GM08714 (cell line): ENCODE results near the gene BACE2.

Source experiments
- H3K4me3 ChIP-seq: fragments of 200-500 bp; sonication (Bioruptor generic); 2 replicates; pipeline ENCODE4 v1.5.1; 2014; ENCODE audit warnings: mild to moderate bottlenecking, low read length, inconsistent platforms
- ZNF274 ChIP-seq: IDR thresholded peaks from 2 replicates; pipeline ENCODE4 v1.6.1; 2012; ENCODE audit warnings: mild to moderate bottlenecking, low read depth, low read length

BACE2 gene

DNA sequence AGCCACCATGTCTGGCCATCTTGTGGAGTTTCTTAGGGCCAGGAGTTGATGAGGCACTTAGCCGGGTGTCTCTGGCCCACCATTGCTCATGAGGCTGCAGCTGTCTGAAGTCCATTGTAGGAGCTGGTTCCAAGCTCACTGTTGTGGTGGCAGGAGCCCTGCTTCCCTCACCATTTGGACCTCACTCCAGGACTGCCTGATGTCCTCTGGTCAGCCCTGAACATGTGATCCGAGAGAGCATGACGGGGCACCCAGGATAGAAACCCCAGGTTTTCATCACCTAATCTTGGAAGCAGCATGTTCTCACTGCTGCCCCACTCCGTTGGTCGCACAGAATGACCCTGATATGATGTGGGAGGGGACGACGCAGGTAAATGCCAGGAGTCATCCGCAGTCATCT lies 92.5 kb downstream of the BACE2 start:
- TF ChIP-seq ZNF274, result no peak

DNA sequence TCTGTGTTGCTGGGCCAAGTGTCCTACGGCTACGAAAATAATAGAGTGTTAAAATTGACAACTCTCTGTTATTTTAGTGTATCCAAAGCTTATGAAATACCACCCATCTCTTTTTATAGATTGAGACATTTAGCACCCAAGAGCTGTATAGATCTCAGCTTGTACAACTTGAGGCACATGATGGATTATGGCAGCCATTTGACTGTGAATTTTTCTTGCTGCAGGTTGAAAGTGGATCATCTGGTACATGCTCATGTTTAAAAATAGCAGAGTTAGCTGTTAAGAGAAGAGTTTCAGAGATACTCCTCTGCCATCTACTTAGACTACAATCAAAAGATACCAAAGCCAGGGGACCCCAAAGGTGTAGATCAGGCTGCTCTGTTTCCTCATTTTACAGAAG lies 99.4 kb downstream of the BACE2 start:
- no peak for TF ChIP-seq ZNF274

More for the DNA sequence above, 92.5 kb downstream of the BACE2 start:
- H3K4me3 ChIP-seq, result no peak overlapping the region

DNA sequence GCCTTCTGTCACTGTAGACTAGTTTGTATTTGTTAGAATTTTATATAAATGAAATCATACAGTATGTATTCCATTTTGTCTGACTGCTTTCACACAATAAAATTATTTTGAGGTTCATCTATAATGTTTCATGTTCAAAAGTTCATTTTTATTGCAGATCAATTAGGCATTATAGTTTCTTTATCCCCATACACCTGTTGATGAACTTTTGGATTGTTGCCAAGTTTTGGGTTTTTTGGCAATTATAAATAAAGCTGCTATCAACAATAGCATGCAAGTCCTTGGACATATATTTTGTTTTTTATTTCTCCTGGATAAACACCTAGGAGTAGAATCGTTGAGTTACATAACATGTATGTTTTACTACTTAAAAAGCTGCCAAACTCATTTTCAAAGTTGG lies 101.6 kb downstream of the BACE2 start:
- H3K4me3 ChIP-seq, result no peak overlapping the region
- TF ChIP-seq ZNF274, result no peak

More for the DNA sequence above, 99.4 kb downstream of the BACE2 start:
- no peak overlapping the region for H3K4me3 ChIP-seq

DNA sequence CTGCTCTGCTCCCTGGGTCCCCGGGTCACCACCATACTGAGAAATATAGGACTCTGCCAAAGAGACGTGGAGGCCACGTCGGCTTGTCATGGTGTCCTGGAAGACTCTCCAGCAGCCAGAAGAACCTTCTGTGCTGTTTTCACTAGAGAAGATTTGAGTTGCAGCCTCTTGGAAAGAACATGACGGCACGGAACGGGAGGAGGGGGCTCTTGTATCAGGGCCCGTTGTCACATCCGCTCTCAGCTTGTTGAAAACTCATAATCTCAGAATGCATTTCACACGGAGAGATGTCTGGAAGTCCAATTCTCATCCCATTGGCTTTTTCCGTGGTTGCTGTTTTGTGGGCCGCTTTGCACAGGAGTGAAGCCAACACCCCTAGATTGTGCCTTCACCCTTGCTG lies 109.2 kb downstream of the BACE2 start:
- no peak overlapping the region for H3K4me3 ChIP-seq
- no peak for TF ChIP-seq ZNF274

DNA sequence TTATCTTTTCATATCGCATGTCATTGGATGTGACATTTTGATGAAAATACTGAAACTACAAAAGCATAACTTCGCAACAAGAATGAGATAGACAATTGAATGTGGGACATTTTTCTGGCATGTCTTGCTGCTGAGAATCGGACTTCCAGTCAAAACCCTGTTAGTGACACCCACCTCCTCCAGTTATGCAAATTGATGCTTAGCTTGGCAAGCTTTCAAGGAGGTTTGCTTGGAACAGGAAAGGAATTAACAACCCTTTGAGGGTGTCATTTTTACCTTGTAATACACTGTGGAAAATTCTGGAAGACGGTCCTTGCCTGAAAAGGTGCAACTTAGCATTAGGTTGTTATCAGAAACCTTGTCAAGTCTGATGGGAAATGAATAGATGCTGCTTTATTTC lies 109.9 kb downstream of the BACE2 start:
- TF ChIP-seq ZNF274, result no peak
- H3K4me3 ChIP-seq, result no peak overlapping the region

DNA sequence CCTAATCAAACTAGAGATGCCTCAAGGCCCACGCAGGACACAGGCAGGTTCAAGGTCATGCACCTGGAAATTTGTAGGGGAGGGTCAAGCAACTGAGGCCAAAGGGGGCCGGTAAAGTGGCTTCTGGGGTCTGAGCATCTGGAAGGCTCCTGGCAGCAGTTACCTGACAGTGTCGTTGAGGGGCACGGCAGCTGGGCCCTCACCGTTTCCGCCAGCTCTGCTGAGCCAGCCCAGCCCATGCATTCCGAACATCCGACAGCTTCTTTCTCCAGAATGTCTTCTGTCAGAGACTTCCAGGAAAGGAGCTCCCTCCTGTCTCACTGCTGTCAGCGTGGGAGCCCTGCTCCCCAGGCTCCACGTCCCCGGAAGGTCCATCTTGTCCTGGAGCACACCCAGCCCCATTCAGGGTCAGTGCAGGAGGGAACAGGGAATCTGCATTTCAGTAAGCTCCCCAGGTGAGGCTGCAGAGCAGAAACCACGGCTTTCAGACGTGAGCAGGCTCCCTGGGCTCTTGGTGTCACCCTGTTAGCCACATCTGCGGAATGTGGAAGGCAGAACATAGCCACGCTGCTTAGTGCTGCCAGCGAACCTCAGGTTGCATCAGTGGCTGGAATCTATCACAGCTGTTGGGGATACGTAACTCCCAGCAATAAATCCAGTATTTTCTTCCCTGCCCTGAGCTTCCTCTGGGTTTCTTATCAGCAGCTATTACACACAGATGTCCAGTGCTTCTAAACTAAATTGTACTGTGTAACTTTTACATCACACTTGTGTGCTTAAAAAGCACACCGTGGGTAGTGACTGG lies 112.4 kb downstream of the BACE2 start:
- no peak overlapping the region for H3K4me3 ChIP-seq
- no peak for TF ChIP-seq ZNF274

DNA sequence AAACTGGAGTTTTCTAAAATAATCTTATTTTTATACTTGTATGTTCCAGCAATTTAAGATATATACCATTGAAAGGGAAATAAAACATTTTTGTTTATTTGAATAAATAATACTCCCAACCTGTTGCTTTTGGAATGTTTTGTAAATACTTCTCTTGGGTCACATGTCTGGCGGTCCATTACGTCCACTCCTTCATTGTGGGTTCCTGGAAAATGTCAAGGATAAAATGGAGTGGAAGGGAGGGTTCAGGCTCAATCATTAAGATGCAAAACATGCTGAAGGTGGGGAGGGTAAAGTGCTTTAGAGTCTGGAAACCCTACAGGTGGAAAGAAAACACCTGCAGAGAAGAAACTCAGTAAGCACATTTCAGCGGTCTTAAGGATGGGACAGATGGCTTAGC lies 114.5 kb downstream of the BACE2 start:
- TF ChIP-seq ZNF274, result no peak
- no peak overlapping the region for H3K4me3 ChIP-seq

DNA sequence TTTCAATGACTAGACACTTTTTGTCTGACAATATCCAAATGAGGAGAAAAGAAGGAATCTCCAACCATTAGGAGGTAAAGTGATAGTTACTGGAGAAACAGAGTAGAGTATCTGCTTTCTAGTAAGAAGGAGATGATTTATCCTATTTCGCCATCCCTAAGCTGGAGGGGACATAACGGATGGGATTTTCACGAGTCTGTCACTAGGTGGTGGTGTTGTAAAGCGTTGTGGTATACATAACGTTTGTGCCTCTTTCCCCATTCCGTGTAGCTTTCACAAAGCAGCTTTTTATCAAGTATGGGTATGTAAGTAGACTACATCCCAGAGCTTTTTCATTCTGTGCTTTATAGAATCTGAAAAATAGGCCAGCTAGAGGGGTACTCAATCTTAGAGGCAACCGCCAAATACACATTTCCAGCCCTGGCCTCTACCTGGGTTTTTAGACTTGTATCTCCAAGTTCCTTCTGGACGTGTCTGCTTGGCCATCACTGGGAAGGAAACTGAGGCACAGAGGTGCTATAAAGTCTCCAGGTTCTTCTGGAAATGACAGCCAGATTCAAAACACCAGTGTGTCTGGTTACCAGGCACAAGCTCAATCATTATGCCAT lies 115.4 kb downstream of the BACE2 start:
- no peak for TF ChIP-seq ZNF274
- H3K4me3 ChIP-seq, result no peak overlapping the region

DNA sequence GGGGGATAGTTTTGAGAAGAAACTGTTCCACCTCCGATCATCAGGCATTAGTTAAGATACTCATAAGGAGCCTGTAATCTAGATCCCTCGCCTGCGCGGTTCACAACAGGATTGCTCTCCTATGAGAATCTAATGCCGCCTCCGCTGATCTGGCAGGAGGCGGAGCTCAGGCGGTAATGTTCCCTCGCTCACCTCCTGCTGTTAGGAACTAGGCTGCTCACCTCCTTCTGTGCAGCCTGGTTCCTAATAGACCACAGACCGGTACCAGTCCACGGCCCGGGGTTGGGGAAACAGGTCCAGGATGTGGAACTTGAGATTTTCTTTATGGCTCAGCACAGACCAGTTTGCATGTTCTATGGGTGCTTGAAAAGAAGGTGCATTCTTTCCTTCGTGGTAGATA lies 121.5 kb downstream of the BACE2 start:
- H3K4me3 ChIP-seq, result no peak overlapping the region
- no peak for TF ChIP-seq ZNF274

DNA sequence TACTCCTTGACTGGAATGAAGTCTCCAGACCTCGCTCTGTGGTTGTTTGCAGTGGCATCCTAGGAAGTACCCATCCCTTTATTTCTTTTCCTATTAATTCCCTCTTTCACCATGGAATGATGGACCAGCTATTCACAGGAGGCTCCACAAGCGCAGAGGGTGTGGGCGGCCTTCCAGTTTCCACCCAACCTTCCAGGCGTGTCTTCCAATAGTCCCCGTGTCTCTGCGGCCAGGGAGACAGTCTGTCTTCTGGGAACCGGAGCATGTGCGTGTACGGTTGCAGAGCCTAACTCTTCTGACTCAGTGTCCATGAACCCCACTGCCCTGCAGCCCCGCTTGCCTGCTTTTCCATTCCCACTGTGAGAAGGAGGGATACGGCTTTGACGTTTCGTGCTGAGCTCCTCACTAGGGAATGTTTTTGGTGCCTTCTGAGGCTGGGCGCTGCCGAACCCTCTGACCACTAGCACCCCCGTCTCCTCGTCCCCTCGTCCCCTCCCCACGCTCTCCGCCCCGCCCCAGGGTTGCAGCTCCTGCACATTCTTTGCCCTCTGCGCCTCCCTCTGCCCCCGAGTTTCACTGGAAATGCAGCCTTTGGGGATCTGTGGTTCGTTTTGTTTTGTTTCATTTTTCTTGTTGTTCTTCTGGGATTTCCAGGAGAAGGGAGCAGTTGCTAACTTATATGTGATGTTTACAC lies 122.3 kb downstream of the BACE2 start:
- H3K4me3 ChIP-seq, result no peak overlapping the region
- no peak for TF ChIP-seq ZNF274

DNA sequence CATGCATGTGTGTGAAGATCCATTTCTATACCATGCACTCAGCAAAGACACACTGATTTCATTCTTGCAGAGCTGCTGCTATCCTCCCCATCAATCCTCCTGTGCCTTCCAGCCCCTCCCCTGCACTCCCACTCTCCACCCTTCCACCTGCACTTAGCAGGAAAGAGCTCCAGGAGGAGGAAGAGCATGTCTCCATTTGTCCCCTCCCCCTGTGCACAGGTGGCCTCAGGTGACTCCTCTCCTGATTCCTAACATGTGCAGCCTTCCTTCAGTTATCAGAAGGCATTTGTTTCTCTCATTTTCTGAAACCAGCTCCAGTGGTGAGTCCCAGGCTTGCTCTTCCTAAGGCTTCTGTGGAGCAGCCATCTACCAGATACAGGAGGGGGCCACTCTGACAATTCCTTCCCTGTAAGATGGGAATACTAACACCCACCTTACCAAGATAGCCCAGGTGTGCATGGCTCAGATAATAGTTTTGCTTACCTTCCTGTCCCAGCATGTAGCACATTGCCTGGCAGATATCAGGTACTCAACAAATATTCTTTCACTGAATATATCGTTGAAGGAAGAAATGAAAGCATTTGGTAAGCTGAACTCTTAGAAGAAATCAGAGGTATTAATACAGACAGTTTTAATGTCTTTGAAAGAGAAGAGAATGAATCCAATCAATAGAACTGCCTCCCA lies 126.7 kb downstream of the BACE2 start:
- no peak for TF ChIP-seq ZNF274
- H3K4me3 ChIP-seq, result no peak overlapping the region

DNA sequence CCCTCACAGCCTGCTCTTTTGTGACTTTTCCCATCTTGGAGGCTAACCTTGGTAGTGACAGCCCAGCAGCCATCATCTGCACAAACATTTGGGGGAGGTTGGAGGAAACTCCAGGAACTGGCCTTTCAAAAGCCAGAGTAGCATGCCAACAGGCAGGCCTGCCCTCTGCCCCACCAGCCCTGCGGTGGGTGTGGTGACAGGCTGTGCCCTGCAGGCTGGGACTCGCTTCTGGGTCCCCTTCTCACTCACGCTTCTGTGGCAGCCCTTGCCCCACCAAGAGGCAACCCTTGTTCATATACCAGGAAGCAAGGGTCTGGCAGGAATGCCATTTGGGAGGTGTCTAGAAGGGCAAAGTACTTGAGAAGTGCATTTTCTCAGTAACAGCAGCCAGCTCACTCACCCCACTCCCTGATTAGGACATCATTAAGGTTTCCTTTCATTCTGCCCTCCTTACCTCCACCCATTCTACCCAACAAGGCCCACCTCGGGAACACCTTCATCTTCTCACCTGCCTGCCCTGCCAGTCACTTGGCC lies 127.8 kb downstream of the BACE2 start:
- no peak for TF ChIP-seq ZNF274
- no peak overlapping the region for H3K4me3 ChIP-seq

DNA sequence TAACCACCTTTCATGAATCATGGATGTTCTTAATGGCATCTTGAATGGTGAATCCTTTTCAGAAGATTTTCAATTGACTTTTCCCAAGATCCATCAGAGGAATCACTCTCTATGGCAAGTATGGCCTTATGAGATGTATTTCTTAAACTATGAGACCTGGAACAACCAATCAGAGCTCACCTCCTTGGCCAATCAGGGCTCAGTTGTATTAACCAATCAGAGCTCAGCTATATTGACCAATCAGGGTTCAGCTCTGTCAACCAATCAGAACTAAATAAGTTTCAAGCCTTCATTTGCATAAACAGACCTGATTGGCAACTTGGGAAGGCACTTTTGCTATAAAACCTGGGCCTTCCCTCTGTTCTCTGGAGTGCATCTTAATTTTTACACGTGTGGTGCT lies 135.0 kb downstream of the BACE2 start:
- no peak for TF ChIP-seq ZNF274
- no peak overlapping the region for H3K4me3 ChIP-seq

DNA sequence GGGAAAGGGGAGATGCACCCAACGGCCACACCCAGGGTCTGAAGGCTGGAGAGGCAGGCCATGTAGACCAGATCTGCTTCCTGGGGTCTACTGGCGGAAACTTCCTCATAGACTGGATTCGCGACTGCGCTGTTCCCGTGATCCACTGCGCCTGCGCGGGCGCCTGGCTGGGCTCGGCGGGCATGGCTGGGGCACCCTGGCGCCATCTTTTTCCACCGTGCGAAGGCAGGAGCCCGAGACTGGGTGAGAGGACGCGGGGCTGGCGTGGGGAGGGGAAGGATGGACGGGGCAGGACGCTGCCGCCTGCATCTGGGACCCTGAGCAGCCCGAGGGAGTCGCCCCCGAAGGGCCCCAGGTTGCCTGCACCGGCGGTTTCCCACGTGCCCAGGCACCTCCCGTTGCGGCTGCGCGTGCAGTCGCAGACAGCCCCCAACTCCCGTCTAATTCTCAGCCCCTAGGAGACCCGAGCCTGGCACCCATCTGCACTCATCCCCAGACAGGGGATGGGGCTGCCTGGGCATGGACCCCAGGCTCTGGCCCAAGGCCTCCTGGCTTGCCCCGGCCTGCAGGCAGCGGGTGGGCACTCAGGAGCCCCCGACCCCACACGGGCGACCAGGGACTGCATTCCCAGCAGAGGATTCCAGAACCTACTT lies 136.2 kb downstream of the BACE2 start:
- no peak overlapping the region for H3K4me3 ChIP-seq
- TF ChIP-seq ZNF274, result no peak
